Uterus (tissue), 2 donors: ENCODE measurements around the gene ASCL5.

Experiments
- POLR2A ChIP-seq, 2 donors: fragments of 450-650 bp; IDR thresholded peaks; one replicate each; pipeline ENCODE4 v1.6.1; 2016; ENCODE audit warnings: antibody characterized with exemption in 2 of 2, mild to moderate bottlenecking in 1 of 2, moderate library complexity in 1 of 2
- TF ChIP-seq, protein P1 (sequence below), 4 experiments: fragments of 200-600 bp in 2 of 4; fragments of 450-650 bp in 2 of 4; sonication (generic) in 2 of 4; IDR thresholded peaks; one replicate each; pipeline ENCODE4 v1.5.1; 2016 to 2019; ENCODE audit warnings: antibody characterized with exemption in 4 of 4, mild to moderate bottlenecking in 2 of 4, moderate library complexity in 1 of 4

DNA sequence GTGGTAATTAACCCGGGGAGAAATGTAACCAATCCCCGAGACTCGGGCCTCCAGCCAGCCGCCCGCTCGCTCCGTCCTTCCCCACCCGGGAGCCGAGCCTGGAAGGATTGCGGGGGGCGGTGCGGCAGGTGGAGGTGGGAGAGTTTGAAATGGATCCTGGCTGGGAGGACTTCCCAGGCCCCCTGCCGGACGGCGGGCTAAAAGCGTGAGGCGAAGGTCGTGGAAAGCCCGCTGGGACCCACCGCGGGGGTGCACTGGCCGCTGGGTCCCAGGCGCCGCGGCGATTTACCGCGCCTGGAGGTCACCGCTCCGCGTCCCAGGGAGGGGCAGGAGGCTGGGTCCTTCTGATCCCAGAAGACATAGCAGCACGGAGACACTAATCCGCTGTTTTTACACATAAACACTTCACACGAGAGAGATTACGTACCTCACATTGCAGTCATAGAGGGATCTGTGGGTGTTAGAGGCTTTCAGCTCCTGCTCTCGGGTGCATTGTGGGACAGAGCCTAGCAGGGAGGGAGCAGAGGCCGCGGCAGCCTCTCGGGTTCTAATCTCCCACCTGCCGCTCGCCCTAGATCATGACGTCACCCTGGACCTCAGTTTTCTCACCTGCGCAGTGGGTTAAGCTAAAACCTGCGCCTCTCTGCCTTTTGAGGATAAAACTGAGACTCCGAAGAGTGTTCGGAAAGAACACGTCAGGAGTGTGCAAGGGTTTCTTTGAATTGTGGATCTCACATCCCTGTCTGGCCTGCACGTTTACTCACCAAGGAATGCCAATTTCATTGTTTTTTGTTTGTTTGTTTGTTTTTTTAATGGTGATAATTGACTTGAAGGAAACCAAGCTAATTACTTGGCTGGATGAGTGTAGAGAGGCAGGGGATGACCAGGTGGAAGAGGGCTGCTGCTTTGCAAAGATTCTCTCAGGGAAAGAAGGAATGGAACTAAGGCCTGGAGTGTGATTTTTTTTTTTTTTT, 44.4 kb upstream of the ASCL5 start:
- no peak for TF ChIP-seq POLR2A (IDR thresholded peaks at IDR 0.05)
- TF ChIP-seq, protein P1, sequence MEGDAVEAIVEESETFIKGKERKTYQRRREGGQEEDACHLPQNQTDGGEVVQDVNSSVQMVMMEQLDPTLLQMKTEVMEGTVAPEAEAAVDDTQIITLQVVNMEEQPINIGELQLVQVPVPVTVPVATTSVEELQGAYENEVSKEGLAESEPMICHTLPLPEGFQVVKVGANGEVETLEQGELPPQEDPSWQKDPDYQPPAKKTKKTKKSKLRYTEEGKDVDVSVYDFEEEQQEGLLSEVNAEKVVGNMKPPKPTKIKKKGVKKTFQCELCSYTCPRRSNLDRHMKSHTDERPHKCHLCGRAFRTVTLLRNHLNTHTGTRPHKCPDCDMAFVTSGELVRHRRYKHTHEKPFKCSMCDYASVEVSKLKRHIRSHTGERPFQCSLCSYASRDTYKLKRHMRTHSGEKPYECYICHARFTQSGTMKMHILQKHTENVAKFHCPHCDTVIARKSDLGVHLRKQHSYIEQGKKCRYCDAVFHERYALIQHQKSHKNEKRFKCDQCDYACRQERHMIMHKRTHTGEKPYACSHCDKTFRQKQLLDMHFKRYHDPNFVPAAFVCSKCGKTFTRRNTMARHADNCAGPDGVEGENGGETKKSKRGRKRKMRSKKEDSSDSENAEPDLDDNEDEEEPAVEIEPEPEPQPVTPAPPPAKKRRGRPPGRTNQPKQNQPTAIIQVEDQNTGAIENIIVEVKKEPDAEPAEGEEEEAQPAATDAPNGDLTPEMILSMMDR (IDR thresholded peaks at IDR 0.05): peak in 3 of 4 experiments; percentile 15 to 43 (median 32)
